ENCODE measurements around the gene LRIT2. TPM values are rescaled to one million over a fixed set of nuclear protein-coding genes. Genes with fewer than 3 reads are reported as not detected.

The LRIT2 gene
- total RNA-seq, 2 experiments from 2014 or later: not detected

DNA sequence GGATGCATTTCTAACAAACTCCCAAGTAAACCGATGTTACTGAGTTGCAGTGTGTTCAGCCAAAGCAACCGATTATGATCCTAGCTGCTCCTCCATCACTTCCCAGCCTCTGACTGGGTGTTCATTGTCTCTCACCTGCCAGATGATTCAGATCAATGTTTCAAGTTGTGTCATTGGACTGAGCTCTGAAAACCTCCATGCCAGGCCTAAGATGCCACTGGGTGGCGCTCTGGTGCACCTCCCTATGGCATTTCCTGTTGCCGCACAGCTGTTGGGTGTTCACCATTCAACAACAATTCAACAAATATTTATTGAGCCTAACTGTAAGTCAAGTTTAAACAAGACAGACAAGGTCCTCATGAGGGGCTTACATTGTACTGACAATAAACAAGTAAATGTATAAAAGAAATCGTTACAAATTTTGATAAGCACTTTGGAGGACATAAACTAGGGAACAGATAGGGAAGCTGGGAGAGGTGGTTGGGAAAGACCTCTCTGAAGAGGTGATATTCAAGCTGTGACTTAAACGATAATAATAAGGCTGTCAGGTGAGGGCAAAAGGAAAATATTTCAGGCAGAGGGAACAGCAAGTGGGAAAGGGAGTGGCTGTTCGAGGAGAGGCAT is 42.3 kb upstream of the LRIT2 start:
- Mint-ChIP-seq H3K27ac (peak overlapping the region; percentile 30), H3K27me3 (peaks cover 20% of the 10 kb centered on the region), H3K36me3 (ENCODE audit: low read depth) (no peaks in the 10 kb centered on the region), H3K4me1 (ENCODE audit: low read depth) (peaks cover 19% of the 10 kb centered on the region), H3K4me3 (no peak overlapping the region), H3K9me3 (no peaks in the 10 kb centered on the region)
- CTCF ChIA-PET: interaction anchor here (0.8 to 12.7 kb wide), 43 partner anchors 9 to 282 kb away, joined by 3 to 282 read pairs (median 5); partner anchors contain the start of gene CCSER2
- ATAC-seq: peak; percentile 88
- peak; percentile 93 for DNase-seq
- intact Hi-C loops (cut with micrococcal nuclease): loop anchor here (5.0 kb wide), 1 partner anchor 65 kb away; no protein-coding TSS in a partner anchor
- POLR2A ChIA-PET: interaction anchor here (0.7 to 1.1 kb wide), 2 partner anchors 9 to 61 kb away, joined by 3 read pairs; partner anchors contain the start of gene CCSER2
- TF ChIP-seq, protein P1, sequence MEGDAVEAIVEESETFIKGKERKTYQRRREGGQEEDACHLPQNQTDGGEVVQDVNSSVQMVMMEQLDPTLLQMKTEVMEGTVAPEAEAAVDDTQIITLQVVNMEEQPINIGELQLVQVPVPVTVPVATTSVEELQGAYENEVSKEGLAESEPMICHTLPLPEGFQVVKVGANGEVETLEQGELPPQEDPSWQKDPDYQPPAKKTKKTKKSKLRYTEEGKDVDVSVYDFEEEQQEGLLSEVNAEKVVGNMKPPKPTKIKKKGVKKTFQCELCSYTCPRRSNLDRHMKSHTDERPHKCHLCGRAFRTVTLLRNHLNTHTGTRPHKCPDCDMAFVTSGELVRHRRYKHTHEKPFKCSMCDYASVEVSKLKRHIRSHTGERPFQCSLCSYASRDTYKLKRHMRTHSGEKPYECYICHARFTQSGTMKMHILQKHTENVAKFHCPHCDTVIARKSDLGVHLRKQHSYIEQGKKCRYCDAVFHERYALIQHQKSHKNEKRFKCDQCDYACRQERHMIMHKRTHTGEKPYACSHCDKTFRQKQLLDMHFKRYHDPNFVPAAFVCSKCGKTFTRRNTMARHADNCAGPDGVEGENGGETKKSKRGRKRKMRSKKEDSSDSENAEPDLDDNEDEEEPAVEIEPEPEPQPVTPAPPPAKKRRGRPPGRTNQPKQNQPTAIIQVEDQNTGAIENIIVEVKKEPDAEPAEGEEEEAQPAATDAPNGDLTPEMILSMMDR (IDR thresholded peaks at IDR 0.05): peak; percentile 75

DNA sequence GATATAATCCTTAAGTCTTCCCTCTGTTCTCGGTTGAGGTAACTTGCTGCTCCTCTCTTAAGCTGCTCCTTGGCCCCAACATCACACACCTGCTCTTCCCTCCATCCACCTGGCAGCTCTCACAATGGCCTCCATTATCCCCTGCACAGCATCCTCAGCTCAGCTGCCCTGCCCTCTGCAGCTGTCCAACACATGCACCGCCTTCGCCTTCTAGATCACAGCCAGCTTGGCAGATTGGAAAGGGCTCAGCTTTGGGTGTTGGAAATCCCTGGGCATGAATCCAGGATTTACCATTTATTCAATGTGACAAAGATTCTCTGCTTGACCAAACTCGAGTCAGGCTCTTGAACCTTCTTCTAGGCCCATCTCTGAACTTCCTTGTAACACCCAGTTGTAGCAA is 40.1 kb upstream of the LRIT2 start:
- Mint-ChIP-seq H3K9me3 (no peaks in the 10 kb centered on the region), H3K4me1 (ENCODE audit: low read depth) (peaks cover 16% of the 10 kb centered on the region), H3K27me3 (peaks cover 22% of the 10 kb centered on the region), H3K36me3 (ENCODE audit: low read depth) (no peaks in the 10 kb centered on the region), H3K4me3 (no peak overlapping the region), H3K27ac (no peak overlapping the region)
- ChIA-PET POLR2A (no interaction called here), CTCF (interaction anchor here (0.8 to 12.7 kb wide), 12 partner anchors 9 to 318 kb away, joined by 3 to 282 read pairs (median 4); no protein-coding TSS in a partner anchor)
- DNase-seq (no peak), ATAC-seq (no peak)
- TF ChIP-seq, protein P1 (IDR thresholded peaks at IDR 0.05): no peak
- intact Hi-C loops (cut with micrococcal nuclease): loop anchor here (2.0 to 5.0 kb wide), 3 partner anchors 67 to 271 kb away; no protein-coding TSS in a partner anchor

DNA sequence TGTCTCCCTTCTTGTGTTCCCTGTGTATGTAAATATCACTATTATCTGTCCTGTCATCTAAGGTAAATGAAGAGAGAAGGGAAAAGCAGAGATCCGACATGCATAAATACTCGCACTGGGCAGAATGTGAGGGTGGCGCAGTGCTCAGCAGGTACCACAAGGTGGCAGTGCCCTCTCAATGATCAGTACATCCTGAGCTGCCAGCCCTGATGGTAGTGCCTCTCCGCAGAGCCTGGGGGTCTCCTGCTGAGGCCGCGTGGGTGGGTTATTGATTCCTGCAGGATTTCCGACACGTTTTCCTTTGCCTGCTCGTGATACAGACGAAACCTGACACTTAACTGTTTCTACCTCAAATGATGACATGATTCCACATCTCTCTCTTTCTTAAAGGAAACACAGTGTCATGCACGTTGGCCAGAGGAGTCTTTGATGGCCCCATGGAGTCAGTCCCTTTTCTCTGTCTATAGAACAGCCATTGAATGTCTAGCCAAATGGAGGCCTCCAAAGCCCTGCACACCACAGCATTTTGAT is 39.3 kb upstream of the LRIT2 start:
- DNase-seq (peak; percentile 85), ATAC-seq (peak; percentile 94)
- Mint-ChIP-seq H3K27ac (no peak overlapping the region), H3K36me3 (ENCODE audit: low read depth) (no peaks in the 10 kb centered on the region), H3K27me3 (peaks cover 24% of the 10 kb centered on the region), H3K9me3 (no peaks in the 10 kb centered on the region), H3K4me1 (ENCODE audit: low read depth) (peaks cover 15% of the 10 kb centered on the region), H3K4me3 (no peak overlapping the region)
- TF ChIP-seq, protein P1 (IDR thresholded peaks at IDR 0.05): peak; percentile 97
- intact Hi-C loops (cut with micrococcal nuclease): loop anchor here (2.0 to 5.0 kb wide), 3 partner anchors 68 to 272 kb away; no protein-coding TSS in a partner anchor
- ChIA-PET CTCF (interaction anchor here (0.6 to 12.7 kb wide), 28 partner anchors 9 to 273 kb away, joined by 3 to 282 read pairs (median 4); partner anchors contain the start of genes CCSER2 and GHITM), POLR2A (no interaction called here)

DNA sequence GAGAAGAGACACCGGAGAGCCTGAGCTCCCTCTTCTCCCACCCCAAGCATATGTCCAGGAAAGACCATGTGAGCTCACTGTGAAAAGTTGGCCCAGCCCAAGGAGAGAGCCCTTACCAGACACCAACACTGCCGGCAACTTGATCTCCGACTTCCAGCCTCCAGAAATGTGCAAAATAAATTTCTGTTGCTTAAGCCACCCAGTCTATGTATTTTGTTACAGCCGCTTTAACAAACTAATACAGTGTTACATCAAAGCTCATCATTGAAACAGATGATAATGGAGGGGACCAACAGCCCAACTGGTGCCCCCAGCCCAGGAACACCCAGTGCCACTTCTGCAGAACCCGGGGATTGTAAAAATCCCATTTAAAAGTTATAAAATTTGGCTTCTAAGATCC is 38.4 kb upstream of the LRIT2 start:
- peaks cover 15% of the 10 kb centered on the region for H3K4me1 Mint-ChIP-seq (ENCODE audit: low read depth)
- intact Hi-C loops (cut with micrococcal nuclease): loop anchor here (2.0 kb wide), 2 partner anchors 111 to 273 kb away; no protein-coding TSS in a partner anchor
- H3K4me3 Mint-ChIP-seq: no peak overlapping the region
- ATAC-seq (no peak), DNase-seq (no peak)
- TF ChIP-seq, protein P1 (IDR thresholded peaks at IDR 0.05): no peak
- peaks cover 24% of the 10 kb centered on the region for H3K27me3 Mint-ChIP-seq
- POLR2A ChIA-PET: no interaction called here
- CTCF ChIA-PET: interaction anchor here (0.7 to 12.7 kb wide), 16 partner anchors 9 to 285 kb away, joined by 3 to 282 read pairs (median 4); partner anchors contain the start of genes CCSER2 and GHITM
- no peaks in the 10 kb centered on the region for H3K36me3 Mint-ChIP-seq (ENCODE audit: low read depth)
- no peaks in the 10 kb centered on the region for H3K9me3 Mint-ChIP-seq
- H3K27ac Mint-ChIP-seq: no peak overlapping the region
